HG02943 (cell line): ENCODE results near the gene BNIP1.
"Not testable (repeated sequence)": the region's sequence is repeated elsewhere in the genome, so short reads cannot be mapped to it uniquely, and the experiment has no call there.

Experiments
- ATAC-seq: cut with Tn5 transposase; IDR thresholded peaks from one replicate; pipeline ENCODE4 v1.9.1; 2021; ENCODE audit warnings: mild to moderate bottlenecking, low read depth, moderate library complexity; ENCODE audit not compliant: unreplicated experiment

The BNIP1 gene, protein sequence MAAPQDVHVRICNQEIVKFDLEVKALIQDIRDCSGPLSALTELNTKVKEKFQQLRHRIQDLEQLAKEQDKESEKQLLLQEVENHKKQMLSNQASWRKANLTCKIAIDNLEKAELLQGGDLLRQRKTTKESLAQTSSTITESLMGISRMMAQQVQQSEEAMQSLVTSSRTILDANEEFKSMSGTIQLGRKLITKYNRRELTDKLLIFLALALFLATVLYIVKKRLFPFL

DNA sequence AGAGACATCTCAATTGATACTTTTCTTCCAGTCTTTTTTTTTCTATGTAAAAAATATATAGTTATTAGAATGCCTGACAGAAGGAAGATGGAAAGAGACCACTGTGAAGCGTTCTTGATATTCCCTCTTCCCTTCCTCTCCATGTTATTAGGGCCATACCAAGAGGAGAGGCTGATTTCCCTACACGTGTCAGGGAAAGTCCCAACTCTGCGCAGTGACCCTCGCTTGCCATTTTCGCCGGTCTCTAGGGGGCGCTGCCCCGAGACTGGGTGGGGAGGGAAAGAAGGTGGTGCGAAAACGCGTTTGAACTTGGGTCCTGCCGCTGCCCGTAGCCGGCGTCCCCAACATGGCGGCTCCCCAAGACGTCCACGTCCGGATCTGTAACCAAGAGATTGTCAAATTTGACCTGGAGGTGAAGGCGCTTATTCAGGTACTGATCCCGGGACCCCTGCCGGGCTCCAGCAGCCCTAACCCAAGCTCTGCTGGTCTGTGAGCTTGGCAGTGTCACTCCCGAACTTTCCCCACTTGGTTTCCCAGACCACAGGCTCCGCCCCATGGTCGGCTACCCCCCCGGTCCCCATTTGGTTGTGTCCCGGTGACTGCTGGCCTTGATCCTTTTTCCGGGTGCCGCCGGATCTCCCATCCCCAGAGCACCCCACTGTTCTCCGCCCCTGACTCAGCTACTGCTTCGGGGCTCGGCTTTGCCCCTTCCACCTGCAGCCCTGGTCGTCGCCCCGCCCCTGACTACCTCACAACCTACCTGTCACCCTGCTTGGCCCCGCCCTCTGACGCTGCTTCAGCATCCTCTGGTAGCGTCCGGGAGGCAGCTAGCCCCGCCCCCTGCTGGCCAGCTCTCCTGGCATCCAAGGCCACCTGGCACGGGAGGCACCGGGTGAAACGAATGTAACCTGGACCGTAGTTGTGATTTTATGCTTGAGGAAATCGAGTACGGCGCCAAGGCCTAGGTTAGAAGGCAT, at the start of gene BNIP1:
Gene BNIP1, plus strand, starts transcription at position 332 of the 977 bp plus-strand sequence. Its CDS starts 15 bp downstream, at position 347.
- ATAC-seq, result peak; percentile 82

DNA sequence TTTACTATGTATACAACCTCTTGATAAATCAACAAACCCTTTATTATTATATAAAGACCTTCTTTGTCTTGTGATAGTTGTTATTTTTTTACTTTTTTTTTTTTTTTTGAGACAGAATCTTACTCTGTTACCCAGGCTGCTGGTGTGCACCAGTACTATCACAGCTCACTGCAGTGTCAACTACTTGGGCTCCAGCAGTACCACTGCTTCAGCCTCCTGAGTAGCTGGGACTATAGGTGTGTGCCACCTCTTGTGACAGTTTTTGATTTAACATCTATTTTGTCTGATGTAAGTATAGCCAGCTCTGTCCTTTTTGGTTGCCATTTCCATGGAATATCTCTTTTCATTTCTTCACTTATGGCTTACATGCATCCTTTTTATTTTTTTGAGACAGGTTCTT, 45.5 kb upstream of the BNIP1 start:
- ATAC-seq, result no peak

DNA sequence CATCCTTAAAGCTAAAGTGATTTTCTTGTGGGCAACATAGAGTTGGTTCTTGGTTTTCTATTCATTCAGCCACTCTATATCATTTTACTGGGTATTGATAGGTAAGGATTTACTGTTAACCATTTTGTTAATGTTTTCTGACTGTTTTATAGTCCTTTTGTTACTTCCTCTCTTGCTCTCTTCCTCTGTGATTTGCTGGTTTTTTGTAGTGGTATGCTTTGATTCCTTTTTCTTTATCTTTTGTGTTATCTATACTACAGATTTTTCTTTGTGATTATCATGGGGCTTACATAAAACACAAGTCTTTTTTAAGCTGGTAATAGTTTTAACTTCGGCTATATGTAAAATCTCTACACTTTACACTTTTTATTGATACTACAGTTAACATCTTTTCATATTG, 44.9 kb upstream of the BNIP1 start:
- ATAC-seq, result no peak

DNA sequence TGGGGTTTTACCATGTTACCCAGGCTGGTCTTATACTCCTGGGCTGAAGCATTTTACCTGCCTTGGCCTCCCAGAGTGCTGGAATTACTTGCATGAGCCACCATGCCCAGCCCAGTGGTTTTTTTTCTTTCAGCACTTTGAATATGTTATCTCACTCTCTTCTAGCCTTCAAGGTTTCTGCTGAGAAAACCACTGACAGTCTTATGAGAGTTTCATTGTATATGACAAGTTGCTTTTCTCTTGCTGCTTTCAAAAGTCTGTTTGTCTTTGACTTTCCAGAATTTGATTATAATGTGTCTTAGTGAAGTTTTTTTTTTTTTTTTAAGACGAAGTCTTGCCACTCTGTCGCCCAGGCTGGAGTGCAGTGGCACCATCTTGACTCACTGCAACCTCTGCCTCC, 43.1 kb upstream of the BNIP1 start:
- no peak for ATAC-seq

- no peak for ATAC-seq
These were observed 40.9 kb upstream of the BNIP1 start for GRCh38 chr5:173103411-173103810.

- no peak for ATAC-seq
These were observed 35.4 kb upstream of the BNIP1 start for GRCh38 chr5:173108914-173109313.

DNA sequence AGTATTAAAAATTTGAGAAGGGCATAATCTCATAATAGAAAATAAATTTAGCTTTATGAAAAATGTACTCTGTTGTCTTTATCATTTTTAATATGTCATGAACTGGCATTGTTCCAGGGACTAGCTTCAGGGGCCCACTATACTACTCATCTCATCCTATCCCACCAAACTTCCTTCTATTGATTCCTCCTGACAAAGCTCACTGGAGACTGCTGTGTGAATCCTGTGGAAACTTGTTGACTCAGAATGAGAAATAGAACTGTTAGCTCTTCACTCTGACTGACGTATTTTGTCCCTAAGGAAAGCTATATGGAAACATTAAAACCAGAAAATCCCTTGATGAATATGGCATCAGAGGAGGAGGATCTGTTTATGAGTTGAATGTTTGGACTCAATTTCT, 29.8 kb upstream of the BNIP1 start:
- ATAC-seq, result no peak

DNA sequence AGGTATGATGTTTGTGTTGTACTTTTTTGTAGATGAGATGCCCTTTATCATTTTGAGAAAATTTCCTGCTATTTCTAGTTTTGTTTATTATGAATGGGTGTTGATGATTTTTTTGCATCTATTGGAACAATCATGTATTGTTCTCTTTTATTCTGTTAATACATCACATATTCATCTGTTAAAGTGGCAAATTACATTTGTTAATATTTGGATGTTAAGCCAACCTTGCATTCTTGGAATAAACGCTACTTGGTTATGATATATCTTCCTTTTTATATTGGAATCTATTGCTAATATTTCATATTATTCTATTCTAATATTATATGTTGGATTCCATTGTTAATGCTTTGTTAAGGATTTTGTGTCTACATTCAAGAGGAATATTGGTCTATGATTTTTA, 24.6 kb upstream of the BNIP1 start:
- ATAC-seq, result no peak

GRCh38 chr5:173123416-173123815, 20.9 kb upstream of the BNIP1 start:
- ATAC-seq, result no peak

DNA sequence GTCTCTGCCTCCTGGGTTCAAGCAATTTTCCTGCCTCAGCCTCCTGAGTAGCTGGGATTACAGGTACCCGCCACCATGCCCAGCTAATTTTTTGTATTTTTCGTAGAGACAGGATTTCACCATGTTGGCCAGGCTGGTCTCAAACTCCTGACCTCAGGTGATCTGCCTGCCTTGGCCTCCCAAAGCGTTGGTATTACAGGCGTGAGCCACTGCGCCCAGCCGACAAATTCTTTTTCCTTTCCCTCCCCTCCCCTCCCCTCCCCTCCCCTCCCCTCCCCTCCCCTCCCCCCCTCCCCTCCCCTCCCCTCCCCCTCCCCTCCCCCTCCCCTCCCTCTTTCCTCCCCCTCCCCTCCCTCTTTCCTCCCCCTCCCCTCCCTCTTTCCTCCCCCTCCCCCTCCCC, 12.2 kb upstream of the BNIP1 start:
- not testable (repeated sequence) for ATAC-seq

- ATAC-seq, result no peak
These were observed 5.6 kb upstream of the BNIP1 start for GRCh38 chr5:173138707-173139106.

DNA sequence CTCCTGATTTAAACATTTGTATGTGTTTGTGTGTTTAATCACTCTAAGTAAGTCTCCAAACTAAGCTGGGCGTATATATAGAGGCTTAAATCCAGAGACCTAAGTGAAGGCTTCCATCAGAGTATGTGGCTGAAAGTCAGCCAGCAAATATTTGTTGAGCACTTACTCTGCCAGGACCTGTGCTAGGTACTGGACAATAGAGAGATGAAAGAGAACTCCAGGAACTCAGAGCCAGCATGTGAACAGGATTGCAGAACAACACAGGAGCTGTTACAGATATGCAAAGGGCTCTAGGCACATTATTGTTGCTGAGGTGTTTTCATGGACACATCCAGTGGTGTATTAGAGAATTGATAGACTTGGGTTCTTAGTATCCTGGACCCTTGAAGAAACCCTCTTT, 4.7 kb upstream of the BNIP1 start:
- ATAC-seq, result no peak

DNA sequence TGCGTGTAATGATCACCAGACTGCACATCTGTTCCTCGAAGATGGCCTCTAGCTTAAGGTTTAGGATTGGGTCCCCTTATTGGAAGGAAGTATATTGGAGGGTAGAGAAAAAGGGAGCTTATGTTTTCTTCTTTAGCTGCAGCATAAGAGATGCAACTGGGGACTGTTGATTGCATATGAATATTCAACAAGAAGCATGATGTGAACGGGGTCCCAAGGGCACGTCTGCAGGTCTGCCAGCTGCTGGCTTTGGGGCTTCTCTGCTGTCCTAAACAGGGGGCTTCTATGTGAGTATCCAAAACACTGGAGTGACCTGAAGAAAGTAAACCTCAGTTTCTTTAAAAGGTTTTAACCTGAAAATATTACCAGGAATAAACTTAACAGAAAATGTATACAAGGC, 3.6 kb upstream of the BNIP1 start:
- no peak for ATAC-seq

- ATAC-seq, result no peak
These were observed 764 bp upstream of the BNIP1 start for GRCh38 chr5:173143567-173143966.

DNA sequence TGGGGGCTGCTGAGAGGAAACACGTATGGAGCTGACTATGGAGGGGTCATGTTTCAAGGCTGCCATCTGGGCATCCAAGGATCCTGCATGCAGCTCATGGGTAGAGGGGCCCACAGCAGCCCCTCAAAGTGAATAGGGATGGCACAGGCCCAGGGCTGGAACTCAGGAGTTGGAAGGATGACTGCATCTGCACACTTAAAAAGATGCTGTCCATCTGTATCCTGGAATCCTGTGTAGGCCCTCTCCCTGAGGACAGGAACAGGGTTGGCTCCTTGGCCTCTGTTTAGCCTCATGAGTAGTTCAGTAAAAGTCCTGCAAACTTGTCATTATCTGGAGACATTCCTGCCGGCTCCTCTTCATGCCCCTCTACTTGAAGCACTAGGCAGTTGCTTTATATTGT, 4.0 kb downstream of the BNIP1 start:
- no peak for ATAC-seq

- no peak for ATAC-seq
These were observed 8.2 kb downstream of the BNIP1 start for GRCh38 chr5:173152547-173152946.

DNA sequence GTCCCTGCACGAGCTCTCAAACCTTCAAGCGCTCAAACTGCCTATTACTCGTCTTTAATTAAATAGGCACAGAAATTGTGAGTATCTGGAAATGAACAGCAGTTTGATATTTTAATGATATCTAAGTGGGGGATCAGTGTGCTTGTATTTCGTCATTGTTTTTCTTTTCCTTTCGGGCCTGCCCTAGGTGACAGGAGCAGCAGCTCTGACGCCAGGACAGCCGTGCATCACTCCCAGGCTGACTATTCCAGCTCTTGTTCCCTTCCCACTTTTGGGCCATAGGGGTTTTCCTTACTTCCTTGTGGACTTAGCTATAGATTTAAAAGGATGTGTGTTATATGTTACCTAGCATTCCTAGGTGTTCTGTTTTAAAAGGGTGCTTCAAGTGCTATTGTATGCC, 9.5 kb downstream of the BNIP1 start:
- ATAC-seq, result no peak

DNA sequence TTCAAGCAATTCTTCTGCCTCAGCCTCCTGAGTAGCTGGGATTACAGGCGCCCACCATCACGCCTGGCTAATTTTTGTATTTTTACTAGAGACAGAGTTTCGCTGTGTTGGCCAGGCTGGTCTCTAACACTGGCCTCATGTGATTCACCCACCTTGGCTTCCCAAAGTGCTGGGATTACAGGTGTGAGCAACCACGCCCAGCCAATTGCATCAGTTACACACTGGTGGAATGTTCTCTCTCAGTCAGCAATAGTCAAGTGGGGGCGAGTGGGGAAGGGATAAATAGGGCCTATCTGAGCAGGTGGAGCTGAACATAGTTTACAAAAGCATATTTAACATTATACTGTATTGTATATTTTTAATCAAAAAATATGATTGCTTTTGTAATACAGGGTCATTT, 10.3 kb downstream of the BNIP1 start:
- ATAC-seq, result not testable (repeated sequence)

- no peak for ATAC-seq
These were observed 11.6 kb downstream of the BNIP1 start for GRCh38 chr5:173155912-173156311.

DNA sequence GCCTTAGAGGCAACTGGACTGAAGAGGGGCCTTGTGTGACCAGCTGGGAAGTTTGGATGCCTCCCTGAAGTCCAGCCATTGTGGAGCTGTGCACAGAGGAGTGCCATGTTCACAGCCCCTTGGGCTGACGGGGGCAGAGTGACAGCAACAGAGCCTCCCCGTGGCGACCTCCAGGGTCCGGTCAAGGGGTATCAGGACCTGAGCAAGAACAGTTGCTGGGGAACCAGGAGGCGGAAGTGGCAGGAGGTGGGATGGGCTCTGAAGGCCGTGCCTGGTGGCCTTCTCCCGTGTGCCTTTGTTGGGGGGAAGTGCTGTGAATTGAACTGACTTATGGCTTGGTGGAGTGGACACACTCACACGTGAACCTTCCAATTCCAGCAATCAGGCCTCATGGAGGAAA, 14.0 kb downstream of the BNIP1 start:
- ATAC-seq, result no peak

DNA sequence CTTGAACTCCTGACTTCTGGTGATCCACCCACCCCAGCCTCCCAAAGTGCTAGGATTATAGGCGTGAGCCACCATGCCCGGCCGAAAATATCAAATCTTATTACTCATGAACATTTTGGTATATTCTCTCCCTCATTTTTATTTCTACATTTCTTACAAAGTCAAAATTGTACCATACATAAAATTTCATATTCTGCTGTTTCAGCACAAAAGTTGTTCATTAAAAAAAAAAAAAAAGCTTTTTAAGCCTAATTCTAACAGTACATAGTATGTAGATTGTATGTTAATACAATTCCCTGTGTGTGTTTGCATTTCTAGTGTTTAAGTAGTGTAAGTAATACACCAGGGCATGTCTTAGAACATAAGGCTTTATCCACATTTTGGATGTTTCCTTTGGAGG, 14.9 kb downstream of the BNIP1 start:
- ATAC-seq, result no peak

GRCh38 chr5:173161148-173161547, 16.8 kb downstream of the BNIP1 start:
- ATAC-seq, result no peak
